ENCODE data around the gene EMD. TPM values are rescaled to one million over a fixed set of nuclear protein-coding genes. Genes with fewer than 3 reads are reported as not detected.
A peak's percentile ranks its signal among the peaks of the same experiment; 100 is the strongest.
"Not testable (repeated sequence)": the region's sequence is repeated elsewhere in the genome, so short reads cannot be mapped to it uniquely, and the experiment has no call there.

EMD gene
- total and polyA plus RNA-seq, 2 donors (not counting 1 experiment from before 2014, with no cell fraction given), result 26.4 to 72.1 TPM

DNA sequence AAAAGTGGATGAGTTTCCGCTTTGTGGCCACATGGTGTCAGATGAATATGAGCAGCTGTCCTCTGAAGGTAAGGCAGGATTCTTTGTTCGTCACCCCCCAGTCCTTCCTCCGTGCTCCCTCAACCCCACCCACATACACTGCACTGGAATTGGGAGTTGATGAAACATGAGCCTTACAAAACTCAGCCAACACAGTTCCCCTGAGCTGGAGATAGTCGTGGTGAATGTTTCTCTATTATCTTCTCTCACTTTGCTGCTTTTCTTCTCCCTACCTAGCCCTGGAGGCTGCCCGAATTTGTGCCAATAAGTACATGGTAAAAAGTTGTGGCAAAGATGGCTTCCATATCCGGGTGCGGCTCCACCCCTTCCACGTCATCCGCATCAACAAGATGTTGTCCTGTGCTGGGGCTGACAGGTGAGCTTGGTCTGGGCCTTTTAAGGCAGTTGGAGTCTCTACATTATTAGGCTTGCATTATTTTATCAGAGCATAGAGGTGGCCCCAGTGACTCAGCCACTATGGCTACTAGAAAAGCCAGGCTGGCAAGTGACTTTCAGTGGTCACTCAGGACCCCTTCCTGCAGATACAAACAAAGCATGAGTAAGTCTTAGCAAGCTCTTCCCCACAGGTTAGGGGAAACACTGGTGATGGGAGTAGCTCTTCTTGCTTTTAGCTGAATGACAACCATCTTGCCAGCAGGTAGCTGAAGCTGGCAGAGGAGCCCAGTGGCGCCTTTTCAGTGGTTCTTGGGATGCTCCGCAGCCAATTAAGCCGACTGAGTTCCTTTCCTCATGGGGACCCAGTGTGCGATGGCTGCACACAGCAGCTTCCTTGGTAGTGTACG is 20.7 kb downstream of the EMD start:
- H3K9me3 ChIP-seq (ENCODE audit: control insufficient read depth, insufficient read depth, low read depth, low read length), result no peaks in the 10 kb centered on the region
- peak overlapping the region; percentile 88 for H3K4me2 ChIP-seq (ENCODE audit: extremely low read depth, insufficient read depth, low read length)
- no peaks in the 10 kb centered on the region for H3K4me1 ChIP-seq (ENCODE audit: control insufficient read depth, extremely low read depth, insufficient read depth, low read length)
- H3K79me2 ChIP-seq (ENCODE audit: control insufficient read depth, insufficient read depth, low read length), result peaks cover 20% of the 10 kb centered on the region
- H4K20me1 ChIP-seq (ENCODE audit: control insufficient read depth, extremely low read depth, insufficient read depth, low read length), result no peaks in the 10 kb centered on the region
- TF ChIP-seq, protein P1, sequence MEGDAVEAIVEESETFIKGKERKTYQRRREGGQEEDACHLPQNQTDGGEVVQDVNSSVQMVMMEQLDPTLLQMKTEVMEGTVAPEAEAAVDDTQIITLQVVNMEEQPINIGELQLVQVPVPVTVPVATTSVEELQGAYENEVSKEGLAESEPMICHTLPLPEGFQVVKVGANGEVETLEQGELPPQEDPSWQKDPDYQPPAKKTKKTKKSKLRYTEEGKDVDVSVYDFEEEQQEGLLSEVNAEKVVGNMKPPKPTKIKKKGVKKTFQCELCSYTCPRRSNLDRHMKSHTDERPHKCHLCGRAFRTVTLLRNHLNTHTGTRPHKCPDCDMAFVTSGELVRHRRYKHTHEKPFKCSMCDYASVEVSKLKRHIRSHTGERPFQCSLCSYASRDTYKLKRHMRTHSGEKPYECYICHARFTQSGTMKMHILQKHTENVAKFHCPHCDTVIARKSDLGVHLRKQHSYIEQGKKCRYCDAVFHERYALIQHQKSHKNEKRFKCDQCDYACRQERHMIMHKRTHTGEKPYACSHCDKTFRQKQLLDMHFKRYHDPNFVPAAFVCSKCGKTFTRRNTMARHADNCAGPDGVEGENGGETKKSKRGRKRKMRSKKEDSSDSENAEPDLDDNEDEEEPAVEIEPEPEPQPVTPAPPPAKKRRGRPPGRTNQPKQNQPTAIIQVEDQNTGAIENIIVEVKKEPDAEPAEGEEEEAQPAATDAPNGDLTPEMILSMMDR (conservative IDR thresholded peaks at IDR 0.05 in 1 of 2, IDR thresholded peaks at IDR 0.05 in 1 of 2; ENCODE audit: low read depth in 1 of 2, low read length in 2 of 2), result no peak
- TF ChIP-seq EZH2 (IDR thresholded peaks at IDR 0.05; ENCODE audit: low read length, missing control alignments), result no peak
- no peak for DNase-seq (ENCODE audit: low read depth in 2 of 2)
- H2AFZ ChIP-seq (ENCODE audit: low read length), result no peak overlapping the region
- peak overlapping the region; percentile 61 to 96 (median 72) for H3K4me3 ChIP-seq (replicated peaks in 1 of 4; ENCODE audit: control extremely low read depth in 1 of 4, insufficient read depth in 1 of 4, low read depth in 3 of 4, low read length in 4 of 4)
- H3K9ac ChIP-seq (ENCODE audit: insufficient read depth, low read length), result peak overlapping the region; percentile 83
- peak overlapping the region; percentile 98 for H3K27ac ChIP-seq (ENCODE audit: insufficient read depth, low read length)
- H3K36me3 ChIP-seq (ENCODE audit: control insufficient read depth, insufficient read depth, low read length), result peaks cover 4% of the 10 kb centered on the region
- no peaks in the 10 kb centered on the region for H3K27me3 ChIP-seq (ENCODE audit: control insufficient read depth, insufficient read depth, low read length)

DNA sequence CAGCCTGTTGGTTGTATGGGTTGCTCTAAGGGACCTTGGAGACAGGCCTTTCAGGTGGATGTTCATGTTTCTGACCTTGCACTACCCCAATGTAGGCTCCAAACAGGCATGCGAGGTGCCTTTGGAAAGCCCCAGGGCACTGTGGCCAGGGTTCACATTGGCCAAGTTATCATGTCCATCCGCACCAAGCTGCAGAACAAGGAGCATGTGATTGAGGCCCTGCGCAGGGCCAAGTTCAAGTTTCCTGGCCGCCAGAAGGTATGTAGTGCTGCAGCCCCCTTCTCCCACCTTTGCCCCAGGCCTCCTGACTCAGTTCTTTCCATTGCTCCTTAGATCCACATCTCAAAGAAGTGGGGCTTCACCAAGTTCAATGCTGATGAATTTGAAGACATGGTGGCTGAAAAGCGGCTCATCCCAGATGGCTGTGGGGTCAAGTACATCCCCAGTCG is 21.3 kb downstream of the EMD start:
- Histone ChIP-seq H3K4me3 (replicated peaks in 1 of 4; ENCODE audit: control extremely low read depth in 1 of 4, insufficient read depth in 1 of 4, low read depth in 3 of 4, low read length in 4 of 4) (peak overlapping the region in 3 of 4 experiments; percentile 61 to 96 (median 77)), H3K9ac (ENCODE audit: insufficient read depth, low read length) (peak overlapping the region; percentile 7), H3K27ac (ENCODE audit: insufficient read depth, low read length) (peak overlapping the region; percentile 98), H3K4me2 (ENCODE audit: extremely low read depth, insufficient read depth, low read length) (peak overlapping the region; percentile 88), H3K79me2 (ENCODE audit: control insufficient read depth, insufficient read depth, low read length) (peaks cover 20% of the 10 kb centered on the region)
- DNase-seq (ENCODE audit: low read depth in 2 of 2); H3K27me3 ChIP-seq (ENCODE audit: control insufficient read depth, insufficient read depth, low read length); H4K20me1 ChIP-seq (ENCODE audit: control insufficient read depth, extremely low read depth, insufficient read depth, low read length); H3K9me3 ChIP-seq (ENCODE audit: control insufficient read depth, insufficient read depth, low read depth, low read length); H3K4me1 ChIP-seq (ENCODE audit: control insufficient read depth, extremely low read depth, insufficient read depth, low read length); H2AFZ ChIP-seq (ENCODE audit: low read length); H3K36me3 ChIP-seq (ENCODE audit: control insufficient read depth, insufficient read depth, low read length): not testable (repeated sequence)

DNA sequence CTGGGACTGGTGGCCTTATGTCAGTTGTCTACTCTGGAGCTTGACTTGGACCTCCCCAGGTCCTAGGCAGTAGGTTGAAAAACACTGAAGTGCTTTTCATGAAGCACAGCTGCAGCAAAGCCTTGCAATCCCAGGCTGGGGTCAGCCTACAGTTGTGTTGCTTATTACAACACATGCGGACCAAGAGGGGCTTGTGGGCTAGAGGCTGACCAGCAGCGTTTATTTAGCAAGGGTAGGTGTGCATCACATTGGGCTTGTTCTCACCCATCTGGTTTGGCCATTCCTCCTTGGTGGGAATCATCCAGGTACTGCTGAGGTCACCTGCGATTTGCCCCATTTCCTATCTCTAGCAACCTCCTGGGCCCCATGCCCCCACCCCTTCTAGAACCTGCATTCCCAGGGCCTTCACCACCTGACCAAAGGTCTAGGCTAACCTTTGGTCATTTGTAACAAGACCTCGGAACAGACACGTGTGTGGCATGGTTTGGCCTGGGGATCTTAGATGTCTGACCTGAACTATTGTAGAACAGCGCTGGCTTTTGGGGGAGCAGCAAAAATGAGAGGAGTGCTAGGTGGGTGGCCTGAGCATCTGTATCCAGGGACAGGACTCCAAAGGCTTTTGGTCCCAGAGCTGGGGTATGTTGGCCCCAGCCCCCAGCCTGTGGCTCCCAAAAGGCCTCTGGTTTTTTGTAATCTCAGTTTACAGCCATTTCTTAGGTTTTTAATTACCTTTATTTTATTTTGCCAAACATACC is 22.1 kb downstream of the EMD start:
- Histone ChIP-seq H3K36me3 (ENCODE audit: control insufficient read depth, insufficient read depth, low read length) (peaks cover 4% of the 10 kb centered on the region), H3K79me2 (ENCODE audit: control insufficient read depth, insufficient read depth, low read length) (peaks cover 20% of the 10 kb centered on the region), H3K9me3 (ENCODE audit: control insufficient read depth, insufficient read depth, low read depth, low read length) (no peaks in the 10 kb centered on the region), H3K27me3 (ENCODE audit: control insufficient read depth, insufficient read depth, low read length) (no peaks in the 10 kb centered on the region), H3K4me3 (replicated peaks in 1 of 4; ENCODE audit: control extremely low read depth in 1 of 4, insufficient read depth in 1 of 4, low read depth in 3 of 4, low read length in 4 of 4) (peak overlapping the region in 1 of 4 experiments; percentile 14), H4K20me1 (ENCODE audit: control insufficient read depth, extremely low read depth, insufficient read depth, low read length) (no peaks in the 10 kb centered on the region), H3K4me2 (ENCODE audit: extremely low read depth, insufficient read depth, low read length) (no peak overlapping the region), H3K9ac (ENCODE audit: insufficient read depth, low read length) (no peak overlapping the region), H2AFZ (ENCODE audit: low read length) (no peak overlapping the region), H3K27ac (ENCODE audit: insufficient read depth, low read length) (no peak overlapping the region), H3K4me1 (ENCODE audit: control insufficient read depth, extremely low read depth, insufficient read depth, low read length) (no peaks in the 10 kb centered on the region)
- peak; percentile 19 to 41 for DNase-seq (ENCODE audit: low read depth in 2 of 2)
- TF ChIP-seq, protein P1 (conservative IDR thresholded peaks at IDR 0.05 in 1 of 2, IDR thresholded peaks at IDR 0.05 in 1 of 2; ENCODE audit: low read depth in 1 of 2, low read length in 2 of 2), result no peak
- no peak for TF ChIP-seq EZH2 (IDR thresholded peaks at IDR 0.05; ENCODE audit: low read length, missing control alignments)

All from fibroblast of lung (primary cell).